Fibroblast of skin of abdomen (primary cell): ENCODE measurements around the gene TDG.
"Not testable (repeated sequence)": the region's sequence is repeated elsewhere in the genome, so short reads cannot be mapped to it uniquely, and the experiment has no call there.

ENCODE experiments used
- DNase-seq: peaks from one replicate; pipeline ENCODE4 v3.0.0-alpha.2; 2013

TDG gene

GRCh38 chr12:104023710-104024109, 58.0 kb downstream of the TDG start:
- DNase-seq, result no peak

DNA sequence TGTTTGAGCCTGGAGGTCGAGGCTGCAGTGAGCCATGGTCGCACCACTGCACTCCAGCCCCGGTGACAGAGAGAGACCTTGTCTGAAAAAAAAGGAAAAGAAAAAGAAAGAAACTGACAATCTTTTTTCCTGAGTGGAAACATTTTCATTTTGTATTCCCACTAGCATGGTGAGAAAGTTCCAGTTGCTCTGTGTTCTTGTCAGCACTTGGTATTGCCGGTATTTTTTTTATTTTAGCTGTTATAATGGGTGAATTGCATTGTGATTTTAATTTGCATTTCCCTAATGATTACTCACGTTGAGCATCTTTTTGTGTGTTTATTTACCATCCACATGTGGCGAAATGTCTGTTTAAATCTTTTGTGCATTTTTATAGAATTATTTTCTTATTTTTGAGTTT, 58.7 kb downstream of the TDG start:
- DNase-seq, result no peak

DNA sequence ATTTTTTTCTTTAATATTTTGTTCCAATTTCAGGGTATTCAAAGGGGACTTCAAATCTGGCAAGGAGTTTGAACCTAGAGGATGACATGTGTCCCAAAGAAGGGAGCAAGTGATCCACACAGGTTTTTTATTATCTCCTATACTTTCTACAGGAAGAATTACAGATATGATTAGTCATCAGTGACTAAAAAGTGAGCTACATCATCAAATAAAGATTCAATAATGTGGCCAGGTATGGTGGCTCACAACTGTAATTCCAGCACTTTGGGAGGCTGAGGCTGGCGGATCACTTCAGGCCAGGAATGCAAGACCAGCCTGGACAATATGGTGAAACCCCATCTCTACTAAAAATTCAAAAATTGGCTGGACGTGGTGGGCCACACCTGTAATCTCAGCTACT, 60.1 kb downstream of the TDG start:
- no peak for DNase-seq

- DNase-seq, result no peak
Measured at GRCh38 chr12:104026841-104027599, 61.3 kb downstream of the TDG start.

- not testable (repeated sequence) for DNase-seq
Measured at GRCh38 chr12:104030596-104030995, 64.9 kb downstream of the TDG start.

DNA sequence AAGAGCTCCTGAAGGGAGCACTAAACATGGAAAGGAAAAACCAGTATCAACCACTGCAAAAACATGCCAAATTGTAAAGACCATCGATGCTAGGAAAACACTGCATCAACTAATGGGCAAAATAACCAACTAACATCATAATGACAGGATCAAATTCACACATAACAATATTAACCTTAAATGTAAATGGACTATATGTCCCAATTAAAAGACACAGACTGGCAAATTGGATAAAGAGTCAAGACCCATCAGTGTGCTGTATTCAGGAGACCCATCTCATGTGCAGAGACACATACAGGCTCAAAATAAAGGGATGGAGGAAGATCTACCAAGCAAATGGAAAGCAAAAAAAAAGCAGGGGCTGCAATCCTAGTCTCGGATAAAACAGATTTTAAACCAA, 70.5 kb downstream of the TDG start:
- DNase-seq, result not testable (repeated sequence)
